Measurements from ENCODE around the gene C6orf132. TPM values are rescaled to one million over a fixed set of nuclear protein-coding genes. Genes with fewer than 3 reads are reported as not detected.

C6orf132 gene
- total RNA-seq, 4 donors from 2014 or later = 0.83 to 2.1 (median 1.6) TPM

- H3K27ac ChIP-seq (replicated peaks in 1 of 4) = no peak overlapping the region
- no peak for TF ChIP-seq EP300 (IDR thresholded peaks at IDR 0.05)
- no peak for TF ChIP-seq POLR2AphosphoS5 (IDR thresholded peaks at IDR 0.05)
- TF ChIP-seq POLR2A (IDR thresholded peaks at IDR 0.05; ENCODE audit: low read depth) = no peak
- TF ChIP-seq, protein P1, sequence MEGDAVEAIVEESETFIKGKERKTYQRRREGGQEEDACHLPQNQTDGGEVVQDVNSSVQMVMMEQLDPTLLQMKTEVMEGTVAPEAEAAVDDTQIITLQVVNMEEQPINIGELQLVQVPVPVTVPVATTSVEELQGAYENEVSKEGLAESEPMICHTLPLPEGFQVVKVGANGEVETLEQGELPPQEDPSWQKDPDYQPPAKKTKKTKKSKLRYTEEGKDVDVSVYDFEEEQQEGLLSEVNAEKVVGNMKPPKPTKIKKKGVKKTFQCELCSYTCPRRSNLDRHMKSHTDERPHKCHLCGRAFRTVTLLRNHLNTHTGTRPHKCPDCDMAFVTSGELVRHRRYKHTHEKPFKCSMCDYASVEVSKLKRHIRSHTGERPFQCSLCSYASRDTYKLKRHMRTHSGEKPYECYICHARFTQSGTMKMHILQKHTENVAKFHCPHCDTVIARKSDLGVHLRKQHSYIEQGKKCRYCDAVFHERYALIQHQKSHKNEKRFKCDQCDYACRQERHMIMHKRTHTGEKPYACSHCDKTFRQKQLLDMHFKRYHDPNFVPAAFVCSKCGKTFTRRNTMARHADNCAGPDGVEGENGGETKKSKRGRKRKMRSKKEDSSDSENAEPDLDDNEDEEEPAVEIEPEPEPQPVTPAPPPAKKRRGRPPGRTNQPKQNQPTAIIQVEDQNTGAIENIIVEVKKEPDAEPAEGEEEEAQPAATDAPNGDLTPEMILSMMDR (IDR thresholded peaks at IDR 0.05) = no peak
- intact Hi-C loops (cut with DNase I) = no loop called here
- no peaks in the 10 kb centered on the region for H3K9me3 ChIP-seq
- H3K27me3 ChIP-seq = peaks cover 0 to 11% (median 0%) of the 10 kb centered on the region in 4 donors
- H3K4me3 ChIP-seq = no peak overlapping the region
- 56% methylated on average over 7 of the region's 7 CpGs for WGBS
- H3K4me1 ChIP-seq = no peaks in the 10 kb centered on the region
- no peaks in the 10 kb centered on the region for H3K36me3 ChIP-seq
- no peak for DNase-seq (ENCODE audit: extremely low spot score)
These were observed 20.0 kb upstream of the C6orf132 start for GRCh38 chr6:42162384-42162783.

DNA sequence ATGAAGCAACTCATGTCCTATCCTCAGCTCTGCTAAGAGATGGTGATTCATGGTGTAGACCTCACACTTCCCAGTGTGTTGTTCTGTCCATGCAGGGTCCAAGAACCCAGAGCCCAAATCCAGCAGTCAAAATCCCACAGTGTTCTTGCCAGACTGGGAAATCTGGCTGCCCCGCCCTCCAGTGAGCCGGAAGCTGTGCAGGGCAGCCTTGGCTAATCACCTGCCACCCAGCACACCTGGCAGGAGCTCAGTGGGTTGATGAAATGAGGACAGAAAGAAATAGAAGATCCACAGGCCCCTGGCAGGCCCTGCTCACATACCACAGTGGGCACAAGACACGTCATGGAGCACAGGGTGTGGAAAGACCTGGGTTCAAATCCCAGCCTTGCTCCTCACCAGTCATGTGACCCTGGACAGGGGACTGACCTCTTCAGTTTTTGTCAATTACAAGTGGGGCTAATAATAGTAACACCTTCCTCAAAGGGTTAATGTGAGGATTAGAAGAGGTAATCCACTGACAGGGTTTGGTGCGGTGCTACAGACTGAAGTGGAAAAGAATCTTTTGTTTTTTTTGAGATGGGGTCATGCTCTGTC, 17.1 kb upstream of the C6orf132 start:
- peaks cover 0 to 11% (median 0%) of the 10 kb centered on the region in 4 donors for H3K27me3 ChIP-seq
- intact Hi-C loops (cut with DNase I) = no loop called here
- no peaks in the 10 kb centered on the region for H3K9me3 ChIP-seq
- no peak overlapping the region for H3K27ac ChIP-seq (replicated peaks in 1 of 4)
- H3K4me1 ChIP-seq = no peaks in the 10 kb centered on the region
- DNase-seq (ENCODE audit: extremely low spot score) = no peak
- TF ChIP-seq POLR2AphosphoS5 (IDR thresholded peaks at IDR 0.05) (no peak), EP300 (IDR thresholded peaks at IDR 0.05) (no peak), POLR2A (IDR thresholded peaks at IDR 0.05; ENCODE audit: low read depth) (no peak)
- TF ChIP-seq, protein P1 (IDR thresholded peaks at IDR 0.05) = no peak
- H3K4me3 ChIP-seq = no peak overlapping the region
- no peaks in the 10 kb centered on the region for H3K36me3 ChIP-seq
- 50% methylated on average over 2 of the region's 4 CpGs for WGBS

GRCh38 chr6:42158631-42159030, 16.2 kb upstream of the C6orf132 start:
- H3K36me3 ChIP-seq = no peaks in the 10 kb centered on the region
- intact Hi-C loops (cut with DNase I) = no loop called here
- no peaks in the 10 kb centered on the region for H3K9me3 ChIP-seq
- no peak overlapping the region for H3K27ac ChIP-seq (replicated peaks in 1 of 4)
- 88% methylated on average over 2 of the region's 2 CpGs for WGBS
- TF ChIP-seq EP300 (IDR thresholded peaks at IDR 0.05) = no peak
- TF ChIP-seq POLR2A (IDR thresholded peaks at IDR 0.05; ENCODE audit: low read depth) = no peak
- TF ChIP-seq, protein P1 (IDR thresholded peaks at IDR 0.05) = no peak
- no peak for TF ChIP-seq POLR2AphosphoS5 (IDR thresholded peaks at IDR 0.05)
- no peak for DNase-seq (ENCODE audit: extremely low spot score)
- no peak overlapping the region for H3K4me3 ChIP-seq
- no peaks in the 10 kb centered on the region for H3K4me1 ChIP-seq
- peaks cover 0 to 11% (median 0%) of the 10 kb centered on the region in 4 donors for H3K27me3 ChIP-seq

GRCh38 chr6:42158011-42158410, 15.6 kb upstream of the C6orf132 start:
- peaks cover 0 to 9% (median 0%) of the 10 kb centered on the region in 4 donors for H3K27me3 ChIP-seq
- H3K36me3 ChIP-seq = no peaks in the 10 kb centered on the region
- WGBS = 71% methylated on average over 2 of the region's 2 CpGs
- no peak for DNase-seq (ENCODE audit: extremely low spot score)
- TF ChIP-seq POLR2A (IDR thresholded peaks at IDR 0.05; ENCODE audit: low read depth) = no peak
- TF ChIP-seq, protein P1 (IDR thresholded peaks at IDR 0.05) = no peak
- TF ChIP-seq POLR2AphosphoS5 (IDR thresholded peaks at IDR 0.05) = no peak
- TF ChIP-seq EP300 (IDR thresholded peaks at IDR 0.05) = no peak
- no peaks in the 10 kb centered on the region for H3K9me3 ChIP-seq
- no peak overlapping the region for H3K27ac ChIP-seq (replicated peaks in 1 of 4)
- intact Hi-C loops (cut with DNase I) = no loop called here
- H3K4me3 ChIP-seq = no peak overlapping the region
- H3K4me1 ChIP-seq = no peaks in the 10 kb centered on the region

GRCh38 chr6:42156638-42157037, 14.2 kb upstream of the C6orf132 start:
- DNase-seq (ENCODE audit: extremely low spot score) = no peak
- H3K4me3 ChIP-seq = no peak overlapping the region
- peaks cover 0 to 6% (median 0%) of the 10 kb centered on the region in 4 donors for H3K27me3 ChIP-seq
- TF ChIP-seq EP300 (IDR thresholded peaks at IDR 0.05) (no peak), POLR2A (IDR thresholded peaks at IDR 0.05; ENCODE audit: low read depth) (no peak), POLR2AphosphoS5 (IDR thresholded peaks at IDR 0.05) (no peak)
- TF ChIP-seq, protein P1 (IDR thresholded peaks at IDR 0.05) = no peak
- no peaks in the 10 kb centered on the region for H3K4me1 ChIP-seq
- no peak overlapping the region for H3K27ac ChIP-seq (replicated peaks in 1 of 4)
- H3K9me3 ChIP-seq = no peaks in the 10 kb centered on the region
- 82% methylated on average over 2 of the region's 3 CpGs for WGBS
- no peaks in the 10 kb centered on the region for H3K36me3 ChIP-seq
- intact Hi-C loops (cut with DNase I) = no loop called here

Data from esophagus muscularis mucosa (tissue), 4 donors.